GM12892 (cell line): ENCODE measurements around the gene INTS11.

Experiments used
- DNase-seq: peaks from one replicate; pipeline ENCODE4 v3.0.0; 2011; ENCODE audit not compliant: insufficient read length
- FAIRE-seq: peaks from 2 replicates; lab custom pipeline; 2011; peaks lifted over from hg19 to GRCh38; lab: Jason Lieb, UNC
- POLR2A ChIP-seq: IDR thresholded peaks from 2 replicates; pipeline ENCODE4 v1.6.1; 2011; ENCODE audit warnings: low read depth, low read length, control low read depth
- POLR2AphosphoS5 ChIP-seq: IDR thresholded peaks from 2 replicates; pipeline ENCODE4 v1.6.1; 2011; ENCODE audit warnings: low read depth, low read length, control low read depth
- TAF1 ChIP-seq: IDR thresholded peaks from 2 replicates; pipeline ENCODE4 v1.6.1; 2011; ENCODE audit warnings: low read depth, mild to moderate bottlenecking, control low read depth, low read length, borderline replicate concordance

INTS11 gene

GRCh38 chr1:1347663-1348419 is 23.4 kb upstream of the INTS11 start:
- TF ChIP-seq TAF1 = no peak
- no peak for TF ChIP-seq POLR2A
- TF ChIP-seq POLR2AphosphoS5 = no peak
- FAIRE-seq = no peak
- DNase-seq = no peak

GRCh38 chr1:1347026-1347595 is 22.7 kb upstream of the INTS11 start:
- no peak for FAIRE-seq
- TF ChIP-seq POLR2AphosphoS5 (no peak), POLR2A (no peak), TAF1 (no peak)
- DNase-seq = no peak

GRCh38 chr1:1346501-1346890 is 22.0 kb upstream of the INTS11 start:
- FAIRE-seq (no peak), DNase-seq (no peak)
- no peak for TF ChIP-seq POLR2A
- TF ChIP-seq POLR2AphosphoS5 = no peak
- no peak for TF ChIP-seq TAF1

- FAIRE-seq (no peak), DNase-seq (no peak)
- TF ChIP-seq POLR2A (no peak), POLR2AphosphoS5 (no peak), TAF1 (no peak)
Measured at GRCh38 chr1:1345860-1346500, 21.5 kb upstream of the INTS11 start.

- no peak for DNase-seq
- TF ChIP-seq POLR2AphosphoS5 (no peak), POLR2A (no peak), TAF1 (no peak)
- FAIRE-seq = no peak
Measured at GRCh38 chr1:1345384-1345783, 20.9 kb upstream of the INTS11 start.

- no peak for TF ChIP-seq POLR2AphosphoS5
- TF ChIP-seq TAF1 = no peak
- TF ChIP-seq POLR2A = no peak
- no peak for DNase-seq
- FAIRE-seq = no peak
Measured at GRCh38 chr1:1344655-1345361, 20.3 kb upstream of the INTS11 start.

GRCh38 chr1:1343811-1344421 is 19.5 kb upstream of the INTS11 start:
- DNase-seq = no peak
- no peak for FAIRE-seq
- TF ChIP-seq TAF1 = no peak
- TF ChIP-seq POLR2A = no peak
- TF ChIP-seq POLR2AphosphoS5 = no peak

- TF ChIP-seq TAF1 = no peak
- TF ChIP-seq POLR2AphosphoS5 = no peak
- TF ChIP-seq POLR2A = no peak
- no peak for FAIRE-seq
- DNase-seq = no peak
Measured at GRCh38 chr1:1342584-1343115, 18.2 kb upstream of the INTS11 start.

- no peak for FAIRE-seq
- DNase-seq = no peak
- TF ChIP-seq POLR2A (no peak), POLR2AphosphoS5 (no peak)
Measured at GRCh38 chr1:1342061-1342562, 17.7 kb upstream of the INTS11 start.

GRCh38 chr1:1341549-1342021 is 17.1 kb upstream of the INTS11 start:
- no peak for TF ChIP-seq TAF1
- TF ChIP-seq POLR2AphosphoS5 = peak; percentile 32; the same call in 1 of the 2 replicates
- no peak for FAIRE-seq
- no peak for DNase-seq
